HEK293 (cell line): Measurements from ENCODE around the gene MITF.
"Not testable (repeated sequence)": the region's sequence is repeated elsewhere in the genome, so short reads cannot be mapped to it uniquely, and the experiment has no call there.

Experiments used
- CTCF ChIA-PET: fragments of 350-600 bp; formaldehyde crosslinking; extraction: SDS; loops from one replicate; lab custom pipeline; 2021; ENCODE audit warnings: antibody characterized with exemption; lab: Yijun Ruan, JAX
- POLR2A ChIA-PET: fragments of 300-600 bp; formaldehyde crosslinking; extraction: SDS; loops from one replicate; lab custom pipeline; 2020; ENCODE audit warnings: antibody characterized with exemption, inconsistent platforms; lab: Yijun Ruan, JAX
- H3K27ac ChIP-seq: fragments of 200-500 bp; sonication (Bioruptor generic); 2 replicates; pipeline ENCODE4 v1.5.1; 2014; ENCODE audit warnings: low read depth, low read length, control low read depth, inconsistent platforms; ENCODE audit errors: extremely low read depth
- H3K36me3 ChIP-seq, 2 experiments: fragments of 200-500 bp in 1 of 2; sonication (Bioruptor generic) in 1 of 2; 1 replicate in 1 of 2; 2 replicates in 1 of 2; pipeline ENCODE4 v1.5.1; 2014 to 2017; ENCODE audit warnings: inconsistent platforms in 2 of 2, low read length in 2 of 2; ENCODE audit not compliant: control insufficient read depth in 2 of 2, insufficient read depth in 1 of 2
- H3K4me1 ChIP-seq: fragments of 200-500 bp; sonication (Bioruptor generic); 2 replicates; pipeline ENCODE4 v1.5.1; 2014; ENCODE audit warnings: mild to moderate bottlenecking, low read length, inconsistent platforms; ENCODE audit not compliant: control insufficient read depth, insufficient read depth
- H3K4me3 ChIP-seq: 2 replicates; pipeline ENCODE4 v1.5.1; 2011; ENCODE audit warnings: low read depth, mild to moderate bottlenecking, control low read depth, low read length, moderate library complexity
- H3K9me3 ChIP-seq: fragments of 200-500 bp; sonication (Bioruptor generic); 2 replicates; pipeline ENCODE4 v1.5.1; 2014; ENCODE audit warnings: low read depth, low read length, inconsistent platforms; ENCODE audit not compliant: control insufficient read depth, insufficient read depth
- HOXD13 ChIP-seq: sonication (generic); formaldehyde crosslinking; IDR thresholded peaks from 2 replicates; pipeline ENCODE4 v1.8.0; 2022; ENCODE audit warnings: missing genetic modification reagents, borderline replicate concordance
- INSM2 ChIP-seq: fragments of 450-650 bp; formaldehyde crosslinking; IDR thresholded peaks from 2 replicates; pipeline ENCODE4 v1.5.1; 2016; ENCODE audit warnings: missing biosample characterization, missing genetic modification characterization
- WT1 ChIP-seq: fragments of 450-650 bp; formaldehyde crosslinking; IDR thresholded peaks from 2 replicates; pipeline ENCODE4 v1.5.1; 2016; ENCODE audit warnings: missing biosample characterization, missing genetic modification characterization
- ZNF416 ChIP-seq: fragments of 450-650 bp; formaldehyde crosslinking; IDR thresholded peaks from 2 replicates; pipeline ENCODE4 v1.5.1; 2016; ENCODE audit warnings: missing biosample characterization, missing genetic modification characterization
- ZNF510 ChIP-seq: fragments of 450-650 bp; formaldehyde crosslinking; IDR thresholded peaks from 2 replicates; pipeline ENCODE4 v1.5.1; 2018; ENCODE audit warnings: mild to moderate bottlenecking, missing genetic modification characterization, missing biosample characterization; ENCODE audit not compliant: insufficient replicate concordance
- ZNF514 ChIP-seq: fragments of 450-650 bp; formaldehyde crosslinking; IDR thresholded peaks from 2 replicates; pipeline ENCODE4 v1.5.1; 2016; ENCODE audit warnings: missing biosample characterization, missing genetic modification characterization
- ZNF518A ChIP-seq: fragments of 450-650 bp; formaldehyde crosslinking; conservative IDR thresholded peaks from 2 replicates; pipeline ENCODE4 v1.5.1; 2016; ENCODE audit warnings: low read depth, missing biosample characterization, missing genetic modification characterization
- ZNF654 ChIP-seq: fragments of 450-650 bp; formaldehyde crosslinking; IDR thresholded peaks from 2 replicates; pipeline ENCODE4 v1.5.1; 2016; ENCODE audit warnings: low read depth, missing biosample characterization, missing genetic modification characterization
- ZNF658 ChIP-seq: fragments of 450-650 bp; formaldehyde crosslinking; IDR thresholded peaks from 2 replicates; pipeline ENCODE4; 2016; ENCODE audit warnings: missing biosample characterization, missing genetic modification characterization
- ZNF660 ChIP-seq: fragments of 450-650 bp; IDR thresholded peaks from 2 replicates; pipeline ENCODE4 v1.5.1; 2018; ENCODE audit warnings: missing biosample characterization, mild to moderate bottlenecking, missing genetic modification characterization
- ZSCAN16 ChIP-seq: fragments of 450-650 bp; formaldehyde crosslinking; IDR thresholded peaks from 2 replicates; pipeline ENCODE4 v1.5.1; 2016; ENCODE audit warnings: missing biosample characterization, missing genetic modification characterization
- ZSCAN5A ChIP-seq: fragments of 450-650 bp; formaldehyde crosslinking; IDR thresholded peaks from 2 replicates; pipeline ENCODE4 v1.5.1; 2016; ENCODE audit warnings: missing biosample characterization, missing genetic modification characterization
- ZXDB ChIP-seq: fragments of 450-650 bp; formaldehyde crosslinking; IDR thresholded peaks from 2 replicates; pipeline ENCODE4 v1.5.1; 2016; ENCODE audit warnings: missing biosample characterization, missing genetic modification characterization
- TF ChIP-seq, protein P1 (sequence below): fragments of 450-650 bp; formaldehyde crosslinking; IDR thresholded peaks from 2 replicates; pipeline ENCODE4 v1.5.1; 2016; ENCODE audit warnings: missing biosample characterization, missing genetic modification characterization

The MITF gene

GRCh38 chr3:69791919-69792399, 52.7 kb downstream of the MITF start:
- CTCF ChIA-PET: interaction anchor here (0.7 to 6.9 kb wide), 14 partner anchors 10 to 279 kb away, joined by 3 to 63 read pairs (median 4); partner anchors contain the start of gene MITF
- TF ChIP-seq ZNF654 (tag by site-specific recombination): peak; percentile 67
- TF ChIP-seq ZNF416 (tag by site-specific recombination): no peak
- no peak for TF ChIP-seq INSM2 (tag by site-specific recombination)
- no peak for TF ChIP-seq ZNF510
- no peak for TF ChIP-seq ZNF660 (tag by site-specific recombination)
- no peak for TF ChIP-seq ZNF518A (tag by site-specific recombination)
- no peak for TF ChIP-seq WT1 (tag by site-specific recombination)
- TF ChIP-seq, protein P1, sequence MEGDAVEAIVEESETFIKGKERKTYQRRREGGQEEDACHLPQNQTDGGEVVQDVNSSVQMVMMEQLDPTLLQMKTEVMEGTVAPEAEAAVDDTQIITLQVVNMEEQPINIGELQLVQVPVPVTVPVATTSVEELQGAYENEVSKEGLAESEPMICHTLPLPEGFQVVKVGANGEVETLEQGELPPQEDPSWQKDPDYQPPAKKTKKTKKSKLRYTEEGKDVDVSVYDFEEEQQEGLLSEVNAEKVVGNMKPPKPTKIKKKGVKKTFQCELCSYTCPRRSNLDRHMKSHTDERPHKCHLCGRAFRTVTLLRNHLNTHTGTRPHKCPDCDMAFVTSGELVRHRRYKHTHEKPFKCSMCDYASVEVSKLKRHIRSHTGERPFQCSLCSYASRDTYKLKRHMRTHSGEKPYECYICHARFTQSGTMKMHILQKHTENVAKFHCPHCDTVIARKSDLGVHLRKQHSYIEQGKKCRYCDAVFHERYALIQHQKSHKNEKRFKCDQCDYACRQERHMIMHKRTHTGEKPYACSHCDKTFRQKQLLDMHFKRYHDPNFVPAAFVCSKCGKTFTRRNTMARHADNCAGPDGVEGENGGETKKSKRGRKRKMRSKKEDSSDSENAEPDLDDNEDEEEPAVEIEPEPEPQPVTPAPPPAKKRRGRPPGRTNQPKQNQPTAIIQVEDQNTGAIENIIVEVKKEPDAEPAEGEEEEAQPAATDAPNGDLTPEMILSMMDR (tag by site-specific recombination): peak; percentile 56; the same call in 1 of the 2 replicates
- no peak for TF ChIP-seq ZSCAN16
- no peak for TF ChIP-seq ZNF514 (tag by site-specific recombination)
- no peak for TF ChIP-seq ZXDB
- no peaks in the 10 kb centered on the region for H3K9me3 ChIP-seq
- H3K4me1 ChIP-seq: no peaks in the 10 kb centered on the region
- H3K36me3 ChIP-seq: no peaks in the 10 kb centered on the region
- POLR2A ChIA-PET: no interaction called here
- no peak overlapping the region for H3K4me3 ChIP-seq
- no peak overlapping the region for H3K27ac ChIP-seq

- H3K4me1 ChIP-seq, H3K4me3 ChIP-seq, POLR2A ChIA-PET, H3K36me3 ChIP-seq, H3K27ac ChIP-seq, H3K9me3 ChIP-seq: not testable (repeated sequence)
- CTCF ChIA-PET: interaction anchor here (6.9 kb wide), 1 partner anchor 106 kb away, joined by 63 read pairs; no protein-coding TSS in a partner anchor
Measured at GRCh38 chr3:69796126-69796525, 56.9 kb downstream of the MITF start.

DNA sequence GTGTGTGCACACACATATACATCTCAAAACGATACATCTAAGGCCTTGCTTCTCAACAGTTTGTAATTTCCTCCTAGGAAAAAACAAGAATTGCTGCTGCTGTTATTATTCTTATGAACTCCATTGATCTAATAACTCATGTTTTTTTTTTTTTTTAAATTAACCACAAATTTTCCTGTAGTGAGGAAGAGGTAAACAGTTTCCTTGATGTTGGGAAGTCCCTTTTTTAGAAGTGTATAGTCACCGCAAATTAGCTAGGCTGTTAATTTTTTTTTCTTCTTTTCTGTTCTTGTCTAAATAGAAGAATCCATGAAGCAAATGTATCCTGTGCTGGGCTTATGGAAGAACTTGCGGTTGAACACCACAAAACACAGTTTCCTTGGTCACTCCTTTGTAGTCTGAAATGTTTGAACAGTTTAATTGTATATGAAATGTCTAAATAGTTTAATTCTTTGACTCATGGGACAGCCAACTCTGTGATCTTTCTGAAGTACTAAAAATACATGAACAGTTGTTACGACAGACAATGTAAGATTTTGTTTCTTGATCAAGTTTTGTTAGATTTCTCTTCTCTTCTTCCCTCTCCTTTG, 64.5 kb downstream of the MITF start:
- H3K36me3 ChIP-seq: no peaks in the 10 kb centered on the region

More for the DNA sequence above, 64.5 kb downstream of the MITF start:
- no peak for TF ChIP-seq HOXD13
- TF ChIP-seq ZSCAN5A (tag by site-specific recombination): no peak
- no peak for TF ChIP-seq ZNF658
- POLR2A ChIA-PET: no interaction called here
- no peak overlapping the region for H3K27ac ChIP-seq
- no peaks in the 10 kb centered on the region for H3K9me3 ChIP-seq
- no peaks in the 10 kb centered on the region for H3K4me1 ChIP-seq
- H3K4me3 ChIP-seq: no peak overlapping the region
- CTCF ChIA-PET: no interaction called here
